HUES6 (cell line): ENCODE data around the gene PTCHD4.

Experiments
- H3K27ac ChIP-seq: 2 replicates; pipeline ENCODE4 v1.7.0; 2013; ENCODE audit warnings: low read depth, mild to moderate bottlenecking, low read length, inconsistent platforms
- H3K27me3 ChIP-seq: 2 replicates; pipeline ENCODE4 v1.6.1; 2013; ENCODE audit warnings: low read length; ENCODE audit not compliant: control insufficient read depth, insufficient read depth
- H3K36me3 ChIP-seq: 2 replicates; pipeline ENCODE4 v1.6.1; 2013; ENCODE audit warnings: low read length; ENCODE audit not compliant: control insufficient read depth, insufficient read depth
- H3K4me1 ChIP-seq: 2 replicates; pipeline ENCODE4 v1.6.1; 2013; ENCODE audit warnings: low read length; ENCODE audit not compliant: control insufficient read depth, insufficient read depth
- H3K4me3 ChIP-seq: 2 replicates; pipeline ENCODE4 v1.5.1; 2013; ENCODE audit warnings: low read depth, low read length
- H3K9ac ChIP-seq: one replicate; pipeline ENCODE4 v1.6.1; 2013; ENCODE audit warnings: mild to moderate bottlenecking, low read length
- H3K9me3 ChIP-seq: 2 replicates; pipeline ENCODE4 v1.6.1; 2013; ENCODE audit warnings: low read depth, low read length; ENCODE audit not compliant: control insufficient read depth, insufficient read depth

Gene PTCHD4

DNA sequence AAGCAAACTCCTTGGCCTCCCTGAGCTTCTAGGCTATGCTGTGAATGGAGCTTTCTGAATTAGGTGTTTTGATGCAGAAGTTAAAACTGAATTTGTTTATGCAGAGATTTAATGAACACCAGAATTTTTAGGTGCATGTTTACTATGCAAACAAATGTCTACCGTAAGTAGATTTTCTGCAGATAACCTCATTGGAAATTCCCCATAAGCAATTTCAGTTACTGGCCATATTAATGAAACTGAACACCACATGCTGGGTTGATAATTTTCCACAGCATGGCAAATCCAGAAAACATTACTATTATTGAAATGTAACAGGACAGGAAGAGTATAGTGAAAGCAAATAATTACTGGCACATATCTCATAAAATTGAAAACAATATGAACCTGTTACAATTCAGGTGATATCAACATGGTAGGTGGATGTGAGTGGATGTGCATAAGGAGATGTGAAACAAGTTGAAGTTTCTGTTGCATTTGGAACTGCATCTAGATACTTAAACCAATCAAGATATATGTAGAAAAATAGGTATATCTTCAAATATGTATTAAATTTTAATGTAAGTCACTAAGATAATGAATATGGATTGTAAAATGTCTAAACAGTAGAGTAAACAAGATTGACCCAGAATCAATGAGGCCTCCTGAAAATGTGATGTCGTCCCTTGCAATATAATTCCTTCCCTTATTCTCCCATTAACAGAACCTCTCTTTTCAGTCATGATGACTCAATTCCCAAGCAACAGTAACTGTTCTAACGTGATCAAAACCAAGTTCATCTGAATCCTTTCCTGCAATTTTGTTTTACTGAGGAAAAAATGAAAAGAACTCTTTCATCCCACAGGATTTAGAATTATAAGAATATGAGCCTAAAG is 11.0 kb downstream of the PTCHD4 start:
- Histone ChIP-seq H3K9ac (no peak overlapping the region), H3K36me3 (peaks cover 21% of the 10 kb centered on the region), H3K27ac (no peak overlapping the region), H3K9me3 (no peaks in the 10 kb centered on the region), H3K4me3 (no peak overlapping the region), H3K4me1 (peaks cover 17% of the 10 kb centered on the region; the same call in 1 of the 2 replicates), H3K27me3 (no peaks in the 10 kb centered on the region)

DNA sequence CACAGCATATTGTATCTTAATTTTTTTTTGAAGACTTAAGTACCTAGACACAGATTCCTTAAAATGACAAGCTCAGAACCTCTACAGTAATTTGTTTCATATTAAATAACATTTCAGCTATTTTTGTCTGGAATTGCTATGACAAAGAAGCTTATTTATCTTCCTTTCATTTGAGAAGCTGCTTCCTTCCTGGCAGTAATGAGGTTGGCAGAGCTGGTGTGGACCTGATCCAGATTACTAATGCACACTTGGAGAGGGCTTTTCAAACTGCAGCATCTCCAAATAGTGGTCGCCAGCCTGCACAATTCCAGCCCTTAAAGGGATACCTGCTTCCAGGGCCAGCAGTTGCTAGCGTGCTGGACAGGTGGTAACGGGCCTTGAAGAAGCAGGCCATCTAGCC is 12.1 kb downstream of the PTCHD4 start:
- Histone ChIP-seq H3K27me3 (no peaks in the 10 kb centered on the region), H3K9me3 (no peaks in the 10 kb centered on the region), H3K4me1 (peaks cover 17% of the 10 kb centered on the region; the same call in 1 of the 2 replicates), H3K9ac (no peak overlapping the region), H3K4me3 (no peak overlapping the region), H3K36me3 (peaks cover 23% of the 10 kb centered on the region), H3K27ac (no peak overlapping the region)

DNA sequence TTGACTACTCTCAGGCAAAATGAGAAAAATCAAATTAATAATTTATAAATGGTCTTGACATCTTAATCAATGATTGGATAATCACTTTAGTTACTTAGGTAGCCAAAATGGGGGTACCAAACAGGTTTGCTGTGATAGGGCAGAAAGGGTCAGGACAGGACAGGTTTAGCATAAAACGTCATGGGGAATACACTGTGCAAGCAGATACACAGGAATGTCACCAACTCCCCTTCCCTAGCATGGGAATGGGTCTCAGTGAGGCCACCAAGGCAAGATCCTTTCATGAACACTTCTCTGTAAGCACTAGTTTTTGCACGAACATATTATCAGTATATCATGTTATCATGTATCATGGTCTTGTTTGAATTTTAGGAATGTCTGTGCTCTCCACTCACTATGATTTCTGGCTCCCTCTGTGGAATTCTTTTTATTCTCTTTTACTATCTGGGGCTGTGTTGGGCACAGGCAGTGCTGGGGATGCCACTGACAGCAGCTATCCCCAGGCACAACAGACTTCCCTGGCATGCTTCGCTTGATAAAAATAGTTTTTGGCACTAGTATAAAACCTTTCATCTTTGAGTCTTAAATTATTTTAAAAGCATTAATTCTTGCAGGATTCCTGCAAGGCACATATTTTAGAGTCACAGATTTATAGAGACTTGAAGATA is 18.3 kb downstream of the PTCHD4 start:
- Histone ChIP-seq H3K4me1 (no peaks in the 10 kb centered on the region), H3K4me3 (no peak overlapping the region), H3K36me3 (peaks cover 7% of the 10 kb centered on the region), H3K9me3 (no peaks in the 10 kb centered on the region), H3K27me3 (no peaks in the 10 kb centered on the region), H3K9ac (no peak overlapping the region), H3K27ac (no peak overlapping the region)

DNA sequence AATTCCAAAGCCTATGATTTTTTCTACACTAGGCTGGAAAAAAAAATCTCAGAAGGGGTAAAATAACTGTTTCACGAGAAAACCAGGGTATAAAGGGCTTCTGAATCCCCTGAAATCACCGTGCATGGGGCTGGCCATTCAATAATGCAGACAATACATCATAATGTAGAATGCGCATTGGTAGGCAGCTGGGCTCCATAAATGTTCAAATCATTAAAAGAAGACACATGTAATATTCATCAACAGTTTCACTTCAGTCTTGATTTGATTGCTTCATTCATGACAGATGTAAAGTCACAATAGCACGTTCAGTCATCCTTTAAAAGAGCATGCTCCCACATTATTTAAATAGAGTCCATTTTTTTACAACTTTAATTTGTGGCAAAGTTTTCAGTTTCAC is 20.5 kb downstream of the PTCHD4 start:
- Histone ChIP-seq H3K27ac (no peak overlapping the region), H3K4me1 (no peaks in the 10 kb centered on the region), H3K9ac (no peak overlapping the region), H3K27me3 (no peaks in the 10 kb centered on the region), H3K36me3 (peaks cover 9% of the 10 kb centered on the region), H3K4me3 (no peak overlapping the region), H3K9me3 (0 out of 2 replicates have a peak, but pooled peaks cover 4% of the 10 kb centered on the region)

DNA sequence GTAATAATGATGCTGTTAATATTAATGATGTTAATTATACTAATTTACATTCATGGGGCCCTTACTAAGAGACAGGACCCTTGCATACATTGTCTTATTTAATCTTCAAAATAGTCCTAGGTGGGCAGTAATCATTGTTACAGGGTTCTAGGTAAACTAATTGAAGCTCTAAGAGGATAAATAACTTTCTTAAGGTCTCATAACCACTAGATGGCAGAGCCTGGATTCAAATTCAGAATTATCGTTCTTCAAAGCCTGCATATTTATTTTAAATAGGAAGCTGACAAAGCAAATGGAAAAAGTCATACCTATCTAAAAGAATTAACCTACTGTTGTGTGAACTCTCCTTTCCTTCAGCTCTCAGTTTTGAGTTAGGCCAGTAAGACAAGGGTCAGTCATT is 23.5 kb downstream of the PTCHD4 start:
- H3K4me3 ChIP-seq = no peak overlapping the region
- H3K9ac ChIP-seq = no peak overlapping the region
- H3K27ac ChIP-seq = no peak overlapping the region
- 0 out of 2 replicates have a peak, but pooled peaks cover 4% of the 10 kb centered on the region for H3K9me3 ChIP-seq
- H3K27me3 ChIP-seq = no peaks in the 10 kb centered on the region
- H3K36me3 ChIP-seq = peaks cover 6% of the 10 kb centered on the region; the same call in 1 of the 2 replicates
- no peaks in the 10 kb centered on the region for H3K4me1 ChIP-seq

DNA sequence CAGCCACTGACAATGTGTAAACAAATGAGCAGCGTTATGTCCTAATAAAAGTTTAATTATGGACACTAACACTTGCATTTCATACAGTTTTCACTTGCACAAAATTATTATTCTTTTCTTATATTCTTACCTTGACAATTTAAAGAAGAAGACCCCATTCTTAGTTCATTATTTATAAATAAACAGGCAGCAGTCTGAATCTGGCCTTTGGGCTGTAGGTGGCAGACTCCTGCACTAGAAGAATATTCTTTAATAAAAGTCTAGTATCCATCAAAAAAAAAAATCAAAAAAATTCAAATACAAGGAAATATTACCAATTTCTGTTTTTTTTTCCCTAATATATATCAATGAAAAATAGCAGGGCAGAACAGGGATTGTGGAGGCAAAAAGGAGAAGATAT is 24.8 kb downstream of the PTCHD4 start:
- H3K9ac ChIP-seq = no peak overlapping the region
- H3K36me3 ChIP-seq = peaks cover 6% of the 10 kb centered on the region; the same call in 1 of the 2 replicates
- H3K4me3 ChIP-seq = no peak overlapping the region
- 0 out of 2 replicates have a peak, but pooled peaks cover 4% of the 10 kb centered on the region for H3K9me3 ChIP-seq
- H3K27me3 ChIP-seq = no peaks in the 10 kb centered on the region
- no peaks in the 10 kb centered on the region for H3K4me1 ChIP-seq
- H3K27ac ChIP-seq = no peak overlapping the region

DNA sequence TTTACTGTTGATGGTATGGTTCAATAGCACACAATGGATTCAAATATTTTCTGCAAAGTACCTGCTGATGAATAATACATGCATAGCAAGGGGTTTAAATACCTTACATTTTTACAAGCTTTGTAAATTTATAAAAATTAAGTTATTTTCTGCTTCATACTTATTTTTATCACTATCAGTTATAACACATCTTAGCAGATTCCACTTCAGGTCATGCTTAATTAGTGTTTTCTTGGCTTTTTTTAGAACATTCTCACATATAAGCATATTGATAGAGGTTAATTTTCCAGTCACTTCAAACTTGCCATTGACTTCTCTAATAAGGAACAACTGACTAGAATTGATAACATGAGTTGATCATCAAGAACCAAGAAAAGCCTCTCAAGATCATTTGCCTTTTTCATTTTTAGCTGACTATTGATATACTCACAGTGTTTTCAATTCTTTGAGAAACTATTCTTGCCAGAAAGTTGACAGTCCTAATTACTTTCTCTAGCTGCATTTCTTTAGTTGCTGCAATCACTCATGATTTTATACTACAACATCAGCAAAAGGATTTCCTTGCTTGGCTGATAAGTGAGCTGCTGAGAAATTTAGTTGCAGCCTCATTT is 25.8 kb downstream of the PTCHD4 start:
- Histone ChIP-seq H3K9ac (no peak overlapping the region), H3K9me3 (0 out of 2 replicates have a peak, but pooled peaks cover 4% of the 10 kb centered on the region), H3K27me3 (no peaks in the 10 kb centered on the region), H3K27ac (no peak overlapping the region), H3K36me3 (peaks cover 6% of the 10 kb centered on the region; the same call in 1 of the 2 replicates), H3K4me3 (no peak overlapping the region), H3K4me1 (no peaks in the 10 kb centered on the region)

DNA sequence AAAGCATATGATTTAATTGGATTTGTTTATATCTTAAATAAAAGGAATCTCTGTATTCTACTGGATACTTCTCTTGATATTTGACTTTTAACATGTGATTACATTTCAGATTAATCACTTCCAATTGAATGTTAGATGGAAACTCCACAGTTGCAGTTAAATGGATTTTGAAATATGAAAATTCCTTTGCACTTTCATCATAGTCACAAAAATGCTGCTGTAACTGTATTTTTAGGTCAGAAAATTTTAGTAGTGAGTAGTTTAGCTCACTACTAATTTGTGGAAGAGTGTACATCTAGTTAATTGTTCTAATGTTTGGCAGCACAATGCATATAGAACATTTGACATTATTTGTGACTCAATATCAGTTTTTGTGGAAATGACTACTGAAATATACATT is 26.8 kb downstream of the PTCHD4 start:
- Histone ChIP-seq H3K4me3 (no peak overlapping the region), H3K27ac (no peak overlapping the region), H3K9me3 (0 out of 2 replicates have a peak, but pooled peaks cover 4% of the 10 kb centered on the region), H3K36me3 (peaks cover 8% of the 10 kb centered on the region; the same call in 1 of the 2 replicates), H3K4me1 (no peaks in the 10 kb centered on the region), H3K27me3 (no peaks in the 10 kb centered on the region), H3K9ac (no peak overlapping the region)

DNA sequence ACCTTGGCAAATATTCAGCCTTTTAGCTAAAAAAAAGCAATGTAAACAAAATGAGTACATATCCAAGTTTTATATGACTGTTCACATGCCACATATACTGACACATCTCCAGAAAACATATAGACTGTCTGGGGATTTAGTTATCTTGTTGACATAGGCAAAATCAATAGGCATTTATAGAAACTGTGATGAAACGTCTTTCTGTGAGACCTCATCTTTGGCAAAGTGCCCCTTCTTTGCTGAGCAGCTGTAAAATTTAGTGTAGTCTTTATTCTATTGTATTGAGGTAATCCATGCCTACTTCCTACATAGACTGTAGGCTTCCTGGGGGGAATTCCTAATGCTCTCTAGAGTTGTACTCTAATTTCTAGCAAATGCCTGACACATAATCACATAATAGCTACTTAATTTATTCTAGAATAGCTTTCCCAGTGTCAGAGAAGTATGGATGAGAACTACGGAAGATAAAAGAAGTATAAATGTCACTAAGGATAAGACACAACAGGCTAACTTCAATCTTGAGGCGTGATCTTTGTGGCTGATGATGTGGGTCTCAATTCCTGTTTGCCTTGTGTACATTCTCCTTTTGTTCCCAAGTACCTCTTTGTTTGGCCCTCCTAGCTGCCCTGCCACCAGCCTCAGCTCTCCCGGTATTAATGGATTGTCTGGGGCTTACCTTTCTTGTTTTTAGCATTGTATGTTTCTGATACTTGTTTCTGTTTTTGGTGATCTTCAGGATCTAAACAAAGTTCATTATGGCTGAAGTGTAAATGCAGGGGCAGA is 30.6 kb downstream of the PTCHD4 start:
- no peak overlapping the region for H3K4me3 ChIP-seq
- no peaks in the 10 kb centered on the region for H3K9me3 ChIP-seq
- peaks cover 7% of the 10 kb centered on the region; the same call in 1 of the 2 replicates for H3K36me3 ChIP-seq
- no peaks in the 10 kb centered on the region for H3K27me3 ChIP-seq
- H3K4me1 ChIP-seq = no peaks in the 10 kb centered on the region
- H3K27ac ChIP-seq = no peak overlapping the region
- no peak overlapping the region for H3K9ac ChIP-seq

DNA sequence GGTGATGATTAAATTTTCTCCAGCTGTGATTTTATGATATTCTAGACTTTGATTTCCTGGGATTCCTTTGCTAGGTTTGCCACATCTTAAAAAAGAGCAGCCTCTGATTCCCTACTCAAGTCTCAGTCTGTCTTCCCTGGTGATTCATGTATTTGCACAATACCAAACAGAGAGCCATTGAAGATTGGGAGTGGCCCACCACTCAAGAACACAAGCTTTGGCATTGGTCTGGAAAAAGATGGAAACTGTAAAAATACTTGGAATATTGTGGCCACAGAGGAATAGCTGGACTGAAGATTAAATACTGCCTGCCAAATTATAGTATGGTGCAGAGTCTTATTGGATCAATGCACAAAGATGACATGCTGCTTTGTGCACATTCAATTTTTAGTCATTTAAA is 32.9 kb downstream of the PTCHD4 start:
- H3K4me1 ChIP-seq = peaks cover 12% of the 10 kb centered on the region; the same call in 1 of the 2 replicates
- no peaks in the 10 kb centered on the region for H3K9me3 ChIP-seq
- H3K36me3 ChIP-seq = peaks cover 5% of the 10 kb centered on the region; the same call in 1 of the 2 replicates
- no peak overlapping the region for H3K9ac ChIP-seq
- H3K4me3 ChIP-seq = no peak overlapping the region
- H3K27me3 ChIP-seq = no peaks in the 10 kb centered on the region
- no peak overlapping the region for H3K27ac ChIP-seq
